HG03558 (cell line): ENCODE measurements around the gene STARD5.
"Not testable (repeated sequence)": the region's sequence is repeated elsewhere in the genome, so short reads cannot be mapped to it uniquely, and the experiment has no call there.

Source experiments
- ATAC-seq: cut with Tn5 transposase; IDR thresholded peaks from one replicate; pipeline ENCODE4 v1.9.1; 2021; ENCODE audit warnings: moderate number of reproducible peaks; ENCODE audit not compliant: unreplicated experiment; ENCODE audit errors: extremely low read depth

The STARD5 gene

DNA sequence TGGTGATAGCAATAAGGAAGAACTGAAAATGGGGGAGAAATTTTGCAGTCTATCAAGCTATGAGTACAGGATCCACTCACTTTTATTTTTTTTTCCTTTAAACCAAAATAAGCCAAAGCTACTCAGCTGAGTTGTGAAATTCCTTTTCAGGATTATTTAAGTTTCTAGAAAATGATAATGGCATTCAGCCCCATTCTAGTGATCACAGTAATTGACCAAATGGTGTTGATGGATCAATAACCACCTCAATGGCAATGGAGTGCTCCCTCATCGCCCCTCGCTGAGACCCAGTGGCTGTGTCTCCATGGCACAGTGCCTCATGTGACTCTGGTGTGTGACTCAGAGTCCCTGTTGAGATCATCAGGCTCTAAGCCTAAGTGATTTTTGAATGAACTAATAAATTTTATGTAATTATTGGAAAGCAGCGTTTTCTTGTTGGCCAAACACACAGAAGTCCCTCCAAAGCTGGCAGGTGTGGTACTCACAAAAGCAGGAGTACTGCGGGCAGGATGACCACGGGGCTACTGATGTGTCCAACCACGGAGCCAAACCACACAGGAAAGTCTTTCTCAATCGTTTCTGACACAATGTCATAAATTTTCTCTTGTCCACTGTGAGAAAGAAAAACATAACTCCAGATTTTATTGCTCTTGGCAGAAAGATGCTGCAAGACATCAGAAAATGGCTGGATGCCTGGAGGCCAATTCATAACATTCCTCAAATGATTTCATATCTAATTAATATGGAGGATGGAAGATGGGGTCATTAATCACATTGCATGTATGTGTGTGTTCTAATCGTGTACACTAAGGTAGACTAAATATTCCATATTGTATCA is 14.4 kb upstream of the STARD5 start:
- no peak for ATAC-seq

DNA sequence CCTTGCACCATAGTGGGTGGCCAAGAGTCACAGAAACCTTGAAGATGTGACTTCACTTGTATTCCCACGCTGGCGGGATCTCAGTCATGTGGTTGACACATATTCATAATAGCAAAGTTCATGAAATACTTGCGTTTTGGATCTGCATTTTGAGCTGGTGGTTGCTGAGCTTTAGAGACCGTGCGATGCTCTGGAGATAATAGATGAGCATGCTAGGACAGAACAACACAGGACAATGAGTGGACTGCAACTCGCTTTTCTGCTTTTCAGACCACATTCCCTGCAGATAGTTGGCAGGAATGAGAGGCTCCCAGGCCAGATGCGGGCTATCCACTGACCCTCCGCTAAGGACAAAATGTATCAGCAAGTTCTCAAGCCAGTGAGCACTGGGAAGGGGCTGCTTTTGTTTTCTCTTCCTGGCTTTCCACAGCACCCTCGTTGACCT is 13.8 kb upstream of the STARD5 start:
- no peak for ATAC-seq

DNA sequence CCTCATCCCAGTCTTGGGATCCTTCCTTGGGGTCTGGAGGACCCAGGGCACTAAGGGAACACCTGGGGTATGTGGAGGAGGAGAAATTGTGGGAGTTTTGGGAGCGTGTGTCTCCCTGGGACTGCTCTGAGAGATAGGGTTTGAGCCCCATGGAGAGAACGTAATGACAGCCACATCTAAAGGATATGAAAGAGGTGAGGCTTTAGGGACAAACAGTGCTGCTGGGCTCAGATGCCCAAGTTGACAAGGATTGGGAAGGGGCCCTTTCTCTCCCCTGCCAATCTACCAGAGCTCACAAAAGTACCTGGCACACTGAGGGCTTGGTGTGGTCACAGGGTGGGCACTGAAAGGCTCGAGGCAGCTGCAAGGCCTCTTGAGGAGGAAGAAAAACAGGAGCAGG is 13.3 kb upstream of the STARD5 start:
- ATAC-seq: no peak

DNA sequence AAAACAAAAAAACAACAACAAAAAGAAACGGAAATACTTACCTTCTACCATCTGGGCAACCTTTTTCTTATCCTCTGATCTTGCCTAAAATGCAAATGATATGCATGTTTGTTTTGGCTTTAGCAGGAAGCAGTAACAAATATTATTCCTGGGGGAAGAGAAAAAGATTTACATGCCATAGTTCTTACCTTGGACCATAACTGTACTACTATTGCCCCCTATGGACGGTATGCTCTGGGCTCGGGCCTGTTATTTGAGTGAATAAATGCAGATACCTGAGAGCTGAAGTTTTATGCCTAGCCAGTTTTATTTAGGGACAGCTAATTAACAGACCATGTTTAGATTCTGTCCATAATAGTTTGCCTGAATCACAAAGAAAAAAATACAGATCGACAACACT is 12.6 kb upstream of the STARD5 start:
- no peak for ATAC-seq

GRCh38 chr15:81335631-81336030 is 11.7 kb upstream of the STARD5 start:
- no peak for ATAC-seq

DNA sequence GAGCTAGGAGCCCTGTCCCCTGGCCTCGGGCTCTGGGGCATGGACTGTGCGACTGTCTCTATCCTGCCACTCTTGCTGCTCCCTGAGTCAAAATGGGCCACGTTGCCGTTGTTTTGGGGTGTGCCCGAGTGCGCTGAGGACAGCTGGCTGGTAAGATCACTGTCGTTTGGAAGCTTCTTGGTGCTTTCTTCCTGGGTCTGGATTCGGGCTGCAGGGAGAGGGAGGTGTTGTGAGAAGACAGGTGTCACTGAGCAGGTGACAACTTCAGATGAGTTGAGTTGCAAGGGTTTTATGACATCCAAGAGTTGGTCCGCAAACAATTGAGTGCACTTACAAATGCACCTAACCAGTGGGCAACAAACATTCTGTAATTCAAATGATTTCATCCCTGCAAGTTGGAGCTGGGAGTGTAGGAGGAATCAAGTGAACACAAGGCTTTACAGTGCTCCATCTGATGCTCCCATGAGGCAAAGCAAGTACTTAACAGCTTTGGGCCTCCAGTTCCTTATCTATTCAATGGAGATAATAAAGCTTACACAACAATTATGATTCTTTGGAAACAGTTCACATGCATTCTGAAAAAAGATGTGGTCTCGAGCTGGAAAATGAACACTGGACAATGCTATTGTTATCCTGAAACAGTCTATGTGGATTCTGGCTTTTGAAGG is 11.0 kb upstream of the STARD5 start:
- ATAC-seq: no peak

GRCh38 chr15:81333363-81333762 is 9.4 kb upstream of the STARD5 start:
- ATAC-seq: no peak

DNA sequence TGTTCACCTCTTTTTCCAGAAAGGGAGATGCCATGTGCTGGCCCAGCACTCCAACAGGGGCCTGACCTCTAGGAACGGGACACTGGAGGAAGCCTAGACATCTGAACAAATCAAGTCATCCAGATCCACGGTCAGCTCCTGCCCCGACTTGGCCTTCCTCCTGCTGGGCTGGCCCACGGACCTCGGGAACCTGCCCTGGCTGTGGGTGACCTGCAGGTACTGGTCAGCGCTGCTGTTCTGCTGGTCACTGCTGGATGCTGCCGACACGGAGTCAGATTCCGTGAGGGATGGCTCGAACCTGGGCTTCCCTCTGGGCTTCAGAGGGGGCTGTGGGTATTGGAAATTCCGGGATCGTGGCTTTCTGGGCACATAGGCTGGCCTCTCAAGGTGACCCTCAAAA is 8.4 kb upstream of the STARD5 start:
- ATAC-seq: no peak

DNA sequence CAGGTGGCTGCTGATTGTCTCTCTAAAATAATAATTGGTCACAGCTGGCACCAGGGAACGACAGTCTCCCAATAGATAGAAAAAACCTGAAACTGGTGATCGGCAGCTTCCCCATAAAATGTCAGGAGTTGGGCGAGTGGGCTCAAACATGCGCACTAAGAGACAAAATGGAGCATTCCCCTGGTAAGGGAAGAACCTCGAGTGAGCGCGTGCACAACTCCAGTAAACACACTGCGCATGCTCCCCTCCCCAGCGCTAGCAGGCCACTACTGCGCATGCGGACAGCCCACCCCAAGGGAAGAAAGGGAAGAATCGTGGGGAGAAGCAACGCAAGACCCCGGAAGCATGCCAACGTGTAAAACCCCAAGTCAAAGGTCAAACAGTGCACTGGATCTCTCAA is 7.7 kb upstream of the STARD5 start:
- ATAC-seq: no peak

DNA sequence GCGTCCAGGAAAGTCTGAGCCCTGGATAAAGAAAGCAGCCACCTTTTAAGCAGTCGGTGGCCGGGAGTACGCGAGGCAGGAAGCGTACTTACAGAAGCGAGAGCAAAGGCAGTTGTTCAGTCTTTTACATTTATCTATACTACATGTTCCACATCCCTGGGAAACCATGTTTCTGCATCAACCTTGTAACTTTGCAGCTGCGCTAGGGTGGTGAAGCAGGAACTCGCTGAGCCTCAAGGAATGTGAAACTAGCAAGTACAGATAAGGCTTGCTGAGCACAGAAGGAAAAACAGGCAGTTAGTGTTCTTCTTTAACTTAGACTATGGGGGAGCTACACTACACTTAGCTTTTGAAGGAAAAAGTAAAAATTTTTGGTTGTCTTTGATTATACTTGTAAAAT is 7.2 kb upstream of the STARD5 start:
- ATAC-seq: not testable (repeated sequence)

GRCh38 chr15:81330366-81331090 is 6.6 kb upstream of the STARD5 start:
- ATAC-seq: no peak

DNA sequence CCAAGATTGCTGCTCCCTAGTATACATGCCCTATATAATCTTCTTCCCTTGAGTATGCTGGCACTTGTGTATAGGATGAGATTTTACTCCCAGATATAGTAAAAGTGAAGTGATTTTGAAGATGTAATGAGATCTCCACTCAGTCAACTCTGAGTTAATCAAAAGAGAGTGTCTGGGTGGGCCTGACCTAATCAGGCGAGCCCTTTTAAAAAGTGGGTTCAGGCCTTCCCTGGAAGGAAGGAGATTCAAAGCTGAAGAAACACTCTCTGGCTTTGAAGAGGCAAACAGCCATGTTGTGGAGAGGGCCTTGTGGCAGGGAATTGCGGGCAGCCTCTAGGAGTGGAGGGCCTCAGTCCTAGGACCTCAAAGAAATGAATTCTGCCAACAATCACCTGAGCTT is 5.5 kb upstream of the STARD5 start:
- no peak for ATAC-seq

GRCh38 chr15:81327516-81327915 is 3.6 kb upstream of the STARD5 start:
- ATAC-seq: no peak

GRCh38 chr15:81326466-81327212 is 2.7 kb upstream of the STARD5 start:
- no peak for ATAC-seq

- no peak for ATAC-seq
These were observed 390 bp downstream of the STARD5 start for GRCh38 chr15:81323559-81323943.

- no peak for ATAC-seq
These were observed 1.2 kb downstream of the STARD5 start for GRCh38 chr15:81322676-81323253.

DNA sequence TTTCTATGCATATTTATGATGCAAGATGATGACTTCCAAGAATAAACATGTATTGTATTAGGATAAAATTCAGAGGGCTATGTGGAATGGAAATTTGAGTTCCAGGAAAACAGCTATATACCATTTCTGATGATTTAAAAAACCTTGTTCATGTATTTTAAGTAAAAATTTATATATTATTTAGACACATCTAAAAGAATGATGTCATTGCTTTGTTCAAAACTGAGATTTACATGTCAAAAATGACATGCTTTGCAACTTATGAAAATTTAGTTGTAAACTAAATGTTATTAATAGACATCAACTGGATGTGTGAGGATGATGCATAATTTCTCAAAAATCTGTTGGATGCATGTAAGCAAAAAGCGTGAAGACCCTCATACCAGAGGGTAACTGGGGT is 2.3 kb downstream of the STARD5 start:
- ATAC-seq: no peak

GRCh38 chr15:81317642-81318017 is 6.3 kb downstream of the STARD5 start:
- ATAC-seq: no peak

- no peak for ATAC-seq
These were observed 7.7 kb downstream of the STARD5 start for GRCh38 chr15:81316267-81316666.
